Heart left ventricle (tissue), 16 donors: ENCODE results near the gene LAMTOR2. TPM values are rescaled to one million over a fixed set of nuclear protein-coding genes. Genes with fewer than 3 reads are reported as not detected.

ENCODE experiments used
- ATAC-seq, 4 donors: fragments of 200-7000 bp; cut with Tn5 transposase; one replicate each; pipeline ENCODE4 v1.9.1; 2020 to 2022; ENCODE audit warnings: moderate library complexity in 4 of 4, mild to moderate bottlenecking in 3 of 4, moderate number of reproducible peaks in 1 of 4
- DNase-seq, 5 donors: peaks; one replicate each; pipeline ENCODE4 v3.0.0-alpha.2; 2020
- H3K27ac ChIP-seq, 12 donors: fragments of 200-600 bp; sonication (generic) in 4 of 12; one replicate each; pipeline versions ENCODE4 v1.5.0 to v1.8.0; 2016 to 2022; ENCODE audit warnings: mild to moderate bottlenecking in 2 of 12
- H3K27me3 ChIP-seq, 9 donors: fragments of 200-600 bp; sonication (generic) in 2 of 9; one replicate each; pipeline versions ENCODE4 v1.5.1 to v1.8.0; 2016 to 2022; ENCODE audit warnings: mild to moderate bottlenecking in 3 of 9
- H3K36me3 ChIP-seq, 9 donors: fragments of 200-600 bp; sonication (generic) in 2 of 9; one replicate each; pipeline versions ENCODE4 v1.5.0 to v1.8.0; 2018 to 2022; ENCODE audit warnings: mild to moderate bottlenecking in 2 of 9
- H3K4me1 ChIP-seq, 12 donors: fragments of 200-600 bp; sonication (generic) in 4 of 12; one replicate each; pipeline versions ENCODE4 v1.5.0 to v1.8.0; 2016 to 2022; ENCODE audit warnings: mild to moderate bottlenecking in 3 of 12
- H3K4me3 ChIP-seq, 12 donors: fragments of 200-600 bp; sonication (generic) in 4 of 12; one replicate each; pipeline versions ENCODE4 v1.5.0 to v1.8.0; 2017 to 2022; ENCODE audit warnings: mild to moderate bottlenecking in 9 of 12, moderate library complexity in 4 of 12
- H3K9me3 ChIP-seq, 12 donors: fragments of 200-600 bp; sonication (generic) in 4 of 12; one replicate each; pipeline versions ENCODE4 v1.5.0 to v1.8.0; 2016 to 2022; ENCODE audit warnings: mild to moderate bottlenecking in 1 of 12
- CTCF ChIP-seq, 12 donors: fragments of 200-600 bp; sonication (generic) in 4 of 12; IDR thresholded peaks; one replicate each; pipeline versions ENCODE4 v1.5.0 to v1.8.0; 2018 to 2022; ENCODE audit warnings: antibody characterized with exemption in 12 of 12, mild to moderate bottlenecking in 5 of 12
- POLR2A ChIP-seq, 2 donors: fragments of 450-650 bp; IDR thresholded peaks; one replicate each; pipeline ENCODE4 v1.6.1; 2017; ENCODE audit warnings: antibody characterized with exemption in 2 of 2, mild to moderate bottlenecking in 2 of 2, moderate library complexity in 2 of 2
- WGBS, 4 donors: extraction: QIAGEN DNeasy Blood & Tissue Kit in 2 of 4; methylation state at CpG; one replicate each; pipeline versions ENCODE4 v1.1.5 to v1.1.7; 2013 to 2018; 5-methylcytosine and 5-hydroxymethylcytosine counted together
- intact Hi-C, 10 donors: fragments of 100-400 bp; cut with DNase I; formaldehyde crosslinking; loops; one replicate each; pipeline versions ENCODE4 v1.11.1 to v1.14.2; 2022
- polyA plus RNA-seq, 2 donors: library from polyadenylated mRNA; stranded (reverse); fragments of 200-250 nt; gene quantifications; one replicate each; pipeline ENCODE4 v1.2.3, GENCODE V29; 2013
- total RNA-seq, 9 donors: library from RNA; depleted of rRNA in 2 of 9; stranded (reverse); fragments of >200 nt in 2 of 9; fragmentation: NEBNext Ultra II Directional in 3 of 9; extraction: Animal tissue kit (Norgen Biotek cat#: 25700) in 3 of 9; gene quantifications; one replicate each; pipeline versions ENCODE4 v1.1.0 to v1.2.4, GENCODE V29; 2016 to 2023
- donor health status: ischemic (EF 13 %, LVEDD 7.1; RV severe dilation, severe dysfunction).
- donor health status: healthy with polysubstance abuse.
- donor health status: DM: no; HTN: yes; CAD: no.
- donor health status: DM: no; HTN: no; CAD: no.
- donor health status: ischemic (EF 25% LVEDD 6.9; RV normal size, moderate dysfunction).
- donor health status: ischemic (EF 25% LVEDD 5.7; RV mildly dilated, moderate dysfunction).
- donor health status: healthy.
- donor health status: DM: yes; HTN: yes; CAD: no.
- donor health status: ischemic (EF 35%, LVEDD 5.7; RV mildly dilated, moderate dysfunction).
- donor health status: nonischemic (EF 11% LVEDD 7.7; RV severe dilation, severe dysfunction).
- donor health status: DM: yes; HTN: yes; CAD: no.
- donor health status: PGD.
- donor health status: ischemic (EF 29% LVEDD 5.4; RV normal size, mild dysfunction).
- donor health status: nonischemic (EF 23%, LVEDD 6.1; RV moderate dilation, normal function).

LAMTOR2 gene
- total and polyA plus RNA-seq, 11 donors: 51.5 to 106 (median 63.1) TPM

DNA sequence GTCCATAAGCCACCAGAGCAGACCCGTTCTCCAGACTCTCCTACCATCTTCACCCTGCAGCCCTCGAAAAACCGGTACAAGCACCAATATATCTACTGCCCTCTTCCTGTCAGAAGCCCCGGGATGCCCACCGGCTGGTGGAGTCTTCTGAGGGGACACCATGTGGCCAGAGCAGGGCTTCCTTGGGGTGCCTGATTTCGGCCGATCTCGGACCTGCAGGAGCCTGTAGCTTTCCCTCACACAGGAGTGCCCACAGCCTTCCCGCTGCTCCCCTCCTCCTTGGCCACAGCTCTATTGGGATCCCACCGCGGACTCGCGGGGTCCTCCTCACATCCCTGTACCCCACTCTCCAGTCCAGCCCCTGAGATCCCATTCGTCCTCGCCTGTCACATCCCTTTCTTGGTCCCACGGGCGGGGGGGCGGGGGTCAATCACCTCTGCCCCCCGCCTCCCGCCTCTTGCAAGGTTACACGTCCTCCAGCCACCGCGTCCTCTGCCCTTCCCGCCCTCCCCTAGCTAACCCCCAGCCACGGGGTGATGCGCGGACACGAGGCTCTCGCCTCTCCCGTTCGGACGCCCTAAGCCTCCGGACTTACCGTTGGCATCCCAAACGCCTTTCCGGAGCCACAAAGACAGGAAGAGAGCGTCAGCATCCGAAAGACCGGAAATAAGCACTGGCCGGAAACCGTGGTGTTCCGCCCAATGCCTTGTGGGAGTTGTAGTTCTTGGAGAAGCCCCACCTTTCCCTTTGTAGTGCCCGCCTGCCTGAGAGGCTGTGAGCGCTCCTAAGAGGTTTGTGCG lies 34.1 kb upstream of the LAMTOR2 start, which contains the start of gene SSR2:
SSR2 (minus strand) TSS at position 659 of the 800 bp plus-strand sequence. CDS start 784 bp downstream, outside the sequence.
- H3K4me3 ChIP-seq: peak within 1 kb of the TSS; percentile 59 to 94 (median 81)
- H3K27me3 ChIP-seq: no peaks in the 10 kb centered on the region
- TF ChIP-seq POLR2A (IDR thresholded peaks at IDR 0.05): peak in 1 of 2 donors; percentile 61
- no peak for TF ChIP-seq CTCF (IDR thresholded peaks at IDR 0.05)
- ATAC-seq (peak; percentile 97 to 99 (median 98)), DNase-seq (peak; percentile 88 to 92 (median 91))
- 0 to 1% (median 0%) methylated on average over 42 to 45 of the region's 45 CpGs for WGBS, 4 donors
- peaks cover 0 to 43% (median 38%) of the 10 kb centered on the region in 9 donors for H3K36me3 ChIP-seq
- peak within 1 kb of the TSS; percentile 45 to 96 (median 90) for H3K27ac ChIP-seq
- peaks cover 0 to 23% (median 11%) of the 10 kb centered on the region in 12 donors for H3K4me1 ChIP-seq
- intact Hi-C loops: loop anchor here in 3 of 10 donors (2.0 to 5.0 kb wide), 2 partner anchors 30 to 37 kb away; no protein-coding TSS in a partner anchor
- no peaks in the 10 kb centered on the region for H3K9me3 ChIP-seq

DNA sequence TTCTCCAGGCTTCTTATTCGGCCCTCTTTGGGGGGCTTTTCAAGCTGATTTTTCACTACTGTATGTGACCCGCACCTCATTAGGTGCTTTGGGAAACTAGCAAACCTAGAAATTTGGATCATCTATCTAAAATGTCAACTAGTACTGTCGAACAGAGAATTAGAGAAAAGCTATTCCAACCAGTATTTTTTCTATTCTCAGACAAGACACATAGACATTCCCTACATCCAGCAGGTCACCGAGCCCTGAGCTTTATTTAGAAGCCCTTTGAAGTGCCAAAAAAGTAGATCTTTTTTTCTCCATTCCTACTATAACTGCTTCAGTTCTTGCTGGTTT lies 33.5 kb upstream of the LAMTOR2 start:
- ATAC-seq (no peak), DNase-seq (no peak)
- Histone ChIP-seq H3K36me3 (peaks cover 0 to 37% (median 32%) of the 10 kb centered on the region in 9 donors), H3K4me3 (peak overlapping the region; percentile 59 to 94 (median 81)), H3K27me3 (no peaks in the 10 kb centered on the region), H3K27ac (peak overlapping the region in 10 of 12 donors; percentile 82 to 96 (median 91)), H3K9me3 (no peaks in the 10 kb centered on the region), H3K4me1 (peaks cover 0 to 23% (median 11%) of the 10 kb centered on the region in 12 donors)
- TF ChIP-seq CTCF (IDR thresholded peaks at IDR 0.05) (no peak), POLR2A (IDR thresholded peaks at IDR 0.05) (no peak)
- 4 to 8% (median 6%) methylated on average over 4 of the region's 4 CpGs for WGBS, 4 donors
- intact Hi-C loops: loop anchor here in 3 of 10 donors (2.0 to 5.0 kb wide), 2 partner anchors 30 to 36 kb away; no protein-coding TSS in a partner anchor

- DNase-seq (no peak), ATAC-seq (no peak)
- WGBS, 4 donors: 69 to 83% (median 73%) methylated on average over 2 of the region's 2 CpGs
- Histone ChIP-seq H3K27me3 (no peaks in the 10 kb centered on the region), H3K27ac (no peak overlapping the region), H3K9me3 (no peaks in the 10 kb centered on the region), H3K4me3 (no peak overlapping the region), H3K36me3 (peaks cover 0 to 28% (median 23%) of the 10 kb centered on the region in 9 donors), H3K4me1 (peaks cover 0 to 24% (median 11%) of the 10 kb centered on the region in 12 donors)
- no peak for TF ChIP-seq POLR2A (IDR thresholded peaks at IDR 0.05)
- TF ChIP-seq CTCF (IDR thresholded peaks at IDR 0.05): no peak
- intact Hi-C loops: loop anchor here in 3 of 10 donors (2.0 to 5.0 kb wide), 2 partner anchors 29 to 35 kb away; no protein-coding TSS in a partner anchor
Observed at GRCh38 chr1:156021954-156022353, 32.6 kb upstream of the LAMTOR2 start.

- 84 to 86% (median 85%) methylated on average over 5 of the region's 5 CpGs for WGBS, 4 donors
- H3K27ac ChIP-seq: no peak overlapping the region
- no peaks in the 10 kb centered on the region for H3K27me3 ChIP-seq
- intact Hi-C loops: loop anchor here in 3 of 10 donors (5.0 kb wide), 2 partner anchors 32 to 42 kb away; no protein-coding TSS in a partner anchor
- TF ChIP-seq CTCF (IDR thresholded peaks at IDR 0.05) (no peak), POLR2A (IDR thresholded peaks at IDR 0.05) (no peak)
- DNase-seq: no peak
- no peak for ATAC-seq
- H3K4me3 ChIP-seq: no peak overlapping the region
- peaks cover 0 to 14% (median 6%) of the 10 kb centered on the region in 12 donors for H3K4me1 ChIP-seq
- no peaks in the 10 kb centered on the region for H3K9me3 ChIP-seq
- no peaks in the 10 kb centered on the region for H3K36me3 ChIP-seq
Observed at GRCh38 chr1:156024801-156025200, 29.8 kb upstream of the LAMTOR2 start.
